HEK293 (cell line): ENCODE data around the gene HOXB8.

Experiments
- BCL11B ChIP-seq: fragments of 450-650 bp; formaldehyde crosslinking; IDR thresholded peaks from 2 replicates; pipeline ENCODE4 v1.5.1; 2016; ENCODE audit warnings: low read depth, missing biosample characterization, missing genetic modification characterization
- HOXC10 ChIP-seq: sonication (generic); formaldehyde crosslinking; IDR thresholded peaks from 2 replicates; pipeline ENCODE4 v1.8.1; 2023; ENCODE audit warnings: mild to moderate bottlenecking, missing genetic modification reagents
- KLF7 ChIP-seq: fragments of 450-650 bp; formaldehyde crosslinking; IDR thresholded peaks from 2 replicates; pipeline ENCODE4 v1.5.1; 2016; ENCODE audit warnings: missing biosample characterization, missing genetic modification characterization, borderline replicate concordance
- PRDM2 ChIP-seq: fragments of 450-650 bp; formaldehyde crosslinking; IDR thresholded peaks from 2 replicates; pipeline ENCODE4 v1.5.1; 2016; ENCODE audit warnings: missing biosample characterization, missing genetic modification characterization, borderline replicate concordance
- ZNF10 ChIP-seq: fragments of 450-650 bp; formaldehyde crosslinking; IDR thresholded peaks from 2 replicates; pipeline ENCODE4 v1.5.1; 2017; ENCODE audit warnings: missing biosample characterization, missing genetic modification characterization
- ZNF140 ChIP-seq: fragments of 450-650 bp; formaldehyde crosslinking; IDR thresholded peaks from 2 replicates; pipeline ENCODE4 v1.5.1; 2016; ENCODE audit warnings: missing biosample characterization, missing genetic modification characterization
- ZNF18 ChIP-seq: fragments of 450-650 bp; formaldehyde crosslinking; IDR thresholded peaks from 2 replicates; pipeline ENCODE4 v1.5.1; 2016; ENCODE audit warnings: missing biosample characterization, missing genetic modification characterization
- ZNF202 ChIP-seq: fragments of 450-650 bp; formaldehyde crosslinking; IDR thresholded peaks from 2 replicates; pipeline ENCODE4 v1.5.1; 2016; ENCODE audit warnings: missing biosample characterization, missing genetic modification characterization, borderline replicate concordance
- ZNF24 ChIP-seq: fragments of 450-650 bp; formaldehyde crosslinking; IDR thresholded peaks from 2 replicates; pipeline ENCODE4 v1.5.1; 2016; ENCODE audit warnings: missing biosample characterization, missing genetic modification characterization
- ZNF341 ChIP-seq: fragments of 450-650 bp; formaldehyde crosslinking; IDR thresholded peaks from 2 replicates; pipeline ENCODE4; 2016; ENCODE audit warnings: low read depth, missing biosample characterization, missing genetic modification characterization
- ZNF354C ChIP-seq: fragments of 450-650 bp; formaldehyde crosslinking; IDR thresholded peaks from 2 replicates; pipeline ENCODE4 v1.5.1; 2016; ENCODE audit warnings: missing biosample characterization, missing genetic modification characterization, low read depth, borderline replicate concordance
- ZNF423 ChIP-seq: fragments of 450-650 bp; formaldehyde crosslinking; IDR thresholded peaks from 2 replicates; pipeline ENCODE4 v1.5.1; 2016; ENCODE audit warnings: missing biosample characterization, missing genetic modification characterization
- ZNF521 ChIP-seq: fragments of 450-650 bp; formaldehyde crosslinking; IDR thresholded peaks from 2 replicates; pipeline ENCODE4 v1.5.1; 2017; ENCODE audit warnings: missing biosample characterization, mild to moderate bottlenecking, missing genetic modification characterization
- ZNF610 ChIP-seq: fragments of 450-650 bp; formaldehyde crosslinking; IDR thresholded peaks from 2 replicates; pipeline ENCODE4 v1.5.1; 2016; ENCODE audit warnings: missing biosample characterization, missing genetic modification characterization, borderline replicate concordance
- ZNF621 ChIP-seq: fragments of 450-650 bp; formaldehyde crosslinking; IDR thresholded peaks from 2 replicates; pipeline ENCODE4 v1.5.1; 2017; ENCODE audit warnings: missing biosample characterization, missing genetic modification characterization
- ZNF670 ChIP-seq: fragments of 450-650 bp; formaldehyde crosslinking; IDR thresholded peaks from 2 replicates; pipeline ENCODE4 v1.5.1; 2016; ENCODE audit warnings: missing biosample characterization, missing genetic modification characterization, low read depth
- ZNF707 ChIP-seq: fragments of 450-650 bp; formaldehyde crosslinking; IDR thresholded peaks from 2 replicates; pipeline ENCODE4 v1.5.1; 2016; ENCODE audit warnings: missing biosample characterization, missing genetic modification characterization
- ZSCAN18 ChIP-seq: fragments of 450-650 bp; formaldehyde crosslinking; IDR thresholded peaks from 2 replicates; pipeline ENCODE4 v1.5.1; 2016; ENCODE audit warnings: missing biosample characterization, missing genetic modification characterization

The HOXB8 gene

GRCh38 chr17:48577330-48577945, 37.7 kb downstream of the HOXB8 start (continued):
- TF ChIP-seq ZNF521 (tag by site-specific recombination) (no peak), HOXC10 (CRISPR knock-in tag) (no peak), KLF7 (peak; percentile 96), ZNF423 (tag by site-specific recombination) (peak; percentile 93), ZNF24 (tag by site-specific recombination) (peak; percentile 94), ZNF610 (tag by site-specific recombination) (peak; percentile 73; the same call in 1 of the 2 replicates), ZSCAN18 (tag by site-specific recombination) (no peak), ZNF140 (tag by site-specific recombination) (no peak), ZNF621 (no peak), ZNF354C (tag by site-specific recombination) (no peak), ZNF707 (tag by site-specific recombination) (no peak), BCL11B (tag by site-specific recombination) (peak; percentile 95), ZNF18 (tag by site-specific recombination) (peak; percentile 98), ZNF202 (tag by site-specific recombination) (no peak), PRDM2 (tag by site-specific recombination) (no peak), ZNF670 (tag by site-specific recombination) (no peak), ZNF341 (tag by site-specific recombination) (peak; percentile 60), ZNF10 (tag by site-specific recombination) (peak; percentile 93)
